CD4-positive, CD25-positive, alpha-beta regulatory T cell (primary cell): Measurements from ENCODE around the gene CRYM. TPM values are rescaled to one million over a fixed set of nuclear protein-coding genes. Genes with fewer than 3 reads are reported as not detected.

Source experiments
- ATAC-seq, 2 donors: fragments of 150-1000 bp; cut with Tn5 transposase; one replicate each; pipeline ENCODE4 v1.10.0; 2021; ENCODE audit warnings: low read depth in 2 of 2, moderate number of reproducible peaks in 2 of 2, moderate library complexity in 1 of 2
- DNase-seq, 3 donors: peaks; one replicate each; pipeline versions ENCODE4 v3.0.0 to v3.0.0-alpha.2; 2012 to 2022; ENCODE audit warnings: mixed read lengths in 1 of 3
- H3K27ac ChIP-seq: one replicate; pipeline ENCODE4 v1.7.0; 2013; ENCODE audit warnings: mild to moderate bottlenecking, low read length; ENCODE audit not compliant: insufficient read depth, poor library complexity, severe bottlenecking
- H3K27me3 ChIP-seq: one replicate; pipeline ENCODE4 v1.7.0; 2013; ENCODE audit warnings: low read length; ENCODE audit not compliant: control insufficient read depth, insufficient read depth
- H3K36me3 ChIP-seq: one replicate; pipeline ENCODE4 v1.7.0; 2013; ENCODE audit warnings: mild to moderate bottlenecking, low read length, moderate library complexity; ENCODE audit not compliant: control insufficient read depth, insufficient read depth
- H3K4me1 ChIP-seq: 2 replicates; pipeline ENCODE4 v1.7.0; 2013; ENCODE audit warnings: mild to moderate bottlenecking, low read length; ENCODE audit not compliant: insufficient read depth, control insufficient read depth, poor library complexity, severe bottlenecking
- H3K4me3 ChIP-seq: one replicate; pipeline ENCODE4 v1.7.0; 2013; ENCODE audit warnings: low read depth, mild to moderate bottlenecking, low read length, moderate library complexity
- H3K9me3 ChIP-seq, 2 experiments: 1 replicate in 1 of 2; 2 replicates in 1 of 2; pipeline ENCODE4 v1.7.0; 2013; ENCODE audit warnings: low read length in 2 of 2, mild to moderate bottlenecking in 1 of 2, moderate library complexity in 1 of 2; ENCODE audit not compliant: control insufficient read depth in 2 of 2
- H3K27ac Mint-ChIP-seq, 3 donors: one replicate each; pipeline ENCODE4 v1.8.0; 2020 to 2022; ENCODE audit warnings: mild to moderate bottlenecking in 3 of 3, mixed read lengths in 3 of 3, moderate library complexity in 2 of 3
- H3K27me3 Mint-ChIP-seq: one replicate; pipeline ENCODE4 v1.8.0; 2022; ENCODE audit warnings: mild to moderate bottlenecking, mixed read lengths
- H3K36me3 Mint-ChIP-seq: one replicate; pipeline ENCODE4 v1.8.0; 2020; ENCODE audit warnings: mixed read lengths
- H3K4me1 Mint-ChIP-seq, 4 donors: one replicate each; pipeline ENCODE4 v1.8.0; 2020 to 2022; ENCODE audit warnings: mixed read lengths in 4 of 4, mild to moderate bottlenecking in 1 of 4
- H3K4me3 Mint-ChIP-seq, 4 donors: one replicate each; pipeline ENCODE4 v1.8.0; 2020 to 2022; ENCODE audit warnings: mild to moderate bottlenecking in 4 of 4, mixed read lengths in 4 of 4, moderate library complexity in 3 of 4
- H3K9me3 Mint-ChIP-seq, 7 donors: one replicate each; pipeline ENCODE4 v1.8.0; 2020 to 2022; ENCODE audit warnings: mixed read lengths in 7 of 7, mild to moderate bottlenecking in 3 of 7, moderate library complexity in 2 of 7
- polyA plus RNA-seq, 4 donors: library from polyadenylated mRNA; unstranded; fragments of 300-500 nt; fragmentation: Illumina TruSeq; gene quantifications; one replicate each; pipeline ENCODE4 v1.2.3, GENCODE V29; 2021
- total RNA-seq: library from RNA; stranded (reverse); gene quantifications from one replicate; pipeline ENCODE4 v1.2.3, GENCODE V29; 2022

CRYM gene
- total and polyA plus RNA-seq, 5 donors from 2014 or later, result not detected

DNA sequence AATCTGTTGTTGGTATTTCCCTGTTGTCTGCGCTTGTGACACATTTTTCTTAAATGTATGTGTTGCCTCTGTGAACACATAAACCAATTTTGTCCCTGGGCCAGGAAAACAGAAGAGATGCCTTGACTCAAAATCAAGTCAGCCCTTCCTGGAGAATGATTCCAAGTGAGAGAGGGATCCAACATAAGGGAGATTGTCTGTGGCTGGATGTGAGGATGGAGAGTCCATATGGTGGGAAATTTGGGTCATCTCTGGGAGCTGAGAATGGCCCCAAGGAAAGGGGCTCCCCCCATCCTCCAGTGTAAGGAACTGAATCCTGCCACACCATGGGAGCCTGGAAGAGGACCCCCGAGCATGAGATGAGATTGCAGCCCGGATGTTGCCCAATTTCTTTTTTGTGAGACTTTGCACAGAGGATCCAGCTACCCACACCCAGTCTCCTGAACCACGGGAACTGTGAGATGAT lies 13.5 kb downstream of the CRYM start:
- H3K27ac ChIP-seq, result no peak overlapping the region
- H3K4me3 Mint-ChIP-seq, result no peak overlapping the region
- peaks cover 21% of the 10 kb centered on the region for H3K27me3 Mint-ChIP-seq
- H3K4me3 ChIP-seq, result no peak overlapping the region
- ATAC-seq (no peak), DNase-seq (no peak)
- H3K4me1 ChIP-seq, result no peaks in the 10 kb centered on the region
- peaks cover 0 to 2% (median 0%) of the 10 kb centered on the region in 4 donors for H3K4me1 Mint-ChIP-seq
- no peaks in the 10 kb centered on the region for H3K27me3 ChIP-seq
- no peak overlapping the region for H3K27ac Mint-ChIP-seq
- no peaks in the 10 kb centered on the region for H3K36me3 ChIP-seq
- H3K9me3 Mint-ChIP-seq, result peaks cover 0 to 3% (median 0%) of the 10 kb centered on the region in 7 donors
- H3K36me3 Mint-ChIP-seq, result no peaks in the 10 kb centered on the region
- H3K9me3 ChIP-seq, result no peaks in the 10 kb centered on the region

DNA sequence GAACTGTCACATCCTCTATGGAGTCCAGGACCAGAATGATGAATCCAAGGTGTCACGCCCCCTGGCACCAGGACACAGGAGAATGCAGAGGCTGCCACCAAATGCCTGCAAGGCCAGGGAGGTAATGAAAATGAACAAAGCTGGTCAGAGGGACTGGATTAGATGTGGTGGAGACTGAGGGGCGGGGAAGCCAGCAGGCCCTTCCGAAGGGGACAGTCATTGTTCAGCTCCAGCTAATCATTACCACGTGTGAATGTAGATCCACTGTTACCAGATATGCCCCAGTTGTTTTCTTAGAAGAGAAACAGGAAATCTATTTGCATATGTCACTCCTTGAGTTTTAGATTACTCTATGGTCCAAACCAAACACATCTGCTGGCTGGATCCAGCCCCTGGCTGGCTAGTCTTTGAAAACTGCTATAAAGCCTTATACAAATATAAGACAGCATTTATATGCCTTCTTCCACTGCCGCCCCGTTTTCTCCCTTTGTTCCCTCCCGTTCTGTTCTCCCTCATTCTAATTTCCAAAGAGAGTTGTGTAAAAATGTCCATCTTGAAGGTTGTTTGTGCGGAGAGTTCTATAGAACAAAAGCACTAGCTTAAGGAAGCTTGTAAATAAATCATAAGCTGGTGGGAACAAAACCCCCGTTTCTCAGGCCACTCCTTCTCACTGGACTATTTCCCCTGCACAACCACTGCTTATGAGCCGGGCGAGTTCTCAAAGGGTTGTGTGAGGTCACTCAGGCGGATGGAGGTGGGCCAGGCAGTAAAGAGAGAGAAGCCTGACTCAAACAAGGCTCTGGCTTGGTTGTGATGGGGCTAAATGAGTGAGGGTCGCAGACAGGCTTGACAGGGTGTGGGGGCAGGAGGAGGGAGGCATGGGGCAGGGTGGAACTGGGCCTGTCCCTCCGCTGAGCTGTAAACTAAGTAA lies 14.2 kb downstream of the CRYM start:
- no peaks in the 10 kb centered on the region for H3K36me3 Mint-ChIP-seq
- no peaks in the 10 kb centered on the region for H3K27me3 ChIP-seq
- ATAC-seq, result no peak

DNA sequence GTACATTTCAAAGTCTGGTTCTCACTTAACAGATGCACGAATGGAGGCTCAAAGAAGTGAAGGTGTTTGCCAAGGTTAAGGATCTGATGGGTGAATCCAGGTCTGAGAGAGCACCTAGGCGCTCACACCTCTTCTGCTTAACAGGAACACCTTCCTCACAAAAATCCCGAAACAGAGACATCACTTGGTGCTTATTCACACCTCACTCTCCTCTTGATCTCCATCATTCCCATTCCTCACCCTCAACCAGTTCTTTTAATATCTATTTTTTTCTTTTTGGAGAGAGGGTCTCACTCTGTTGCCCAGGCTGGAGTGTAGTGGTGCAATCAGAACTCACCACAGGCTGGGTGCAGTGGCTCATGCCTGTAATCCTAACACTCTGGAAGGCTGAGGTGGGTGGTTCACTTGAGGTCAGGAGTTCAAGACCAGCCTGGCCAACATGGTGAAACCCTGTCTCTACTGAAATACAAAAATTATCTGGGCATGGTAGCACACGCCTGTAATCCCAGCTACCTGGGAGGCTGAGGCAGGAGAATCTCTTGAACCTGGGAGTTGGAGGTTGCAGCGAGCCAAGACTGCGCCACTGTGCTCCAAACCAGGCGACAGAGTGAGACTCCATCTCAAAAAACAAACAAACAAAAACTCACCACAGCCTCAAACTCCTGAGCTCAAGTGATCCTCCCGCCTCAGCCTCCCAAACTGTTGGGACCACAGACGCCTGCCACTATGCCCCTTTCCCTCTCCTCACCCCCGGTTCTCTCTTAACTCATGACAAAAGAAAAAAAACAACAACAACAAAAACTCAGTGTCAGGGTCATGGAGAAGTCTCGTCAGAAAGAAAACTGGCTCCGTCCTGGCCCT lies 15.1 kb downstream of the CRYM start:
- no peak overlapping the region for H3K4me3 ChIP-seq
- H3K9me3 ChIP-seq, result no peaks in the 10 kb centered on the region
- H3K27ac ChIP-seq, result no peak overlapping the region
- DNase-seq (no peak), ATAC-seq (no peak)
- no peak overlapping the region for H3K4me3 Mint-ChIP-seq
- peaks cover 29% of the 10 kb centered on the region for H3K27me3 Mint-ChIP-seq
- peaks cover 0 to 2% (median 0%) of the 10 kb centered on the region in 4 donors for H3K4me1 Mint-ChIP-seq
- H3K4me1 ChIP-seq, result no peaks in the 10 kb centered on the region
- no peaks in the 10 kb centered on the region for H3K36me3 ChIP-seq
- H3K27ac Mint-ChIP-seq, result no peak overlapping the region
- H3K27me3 ChIP-seq, result no peaks in the 10 kb centered on the region
- H3K36me3 Mint-ChIP-seq, result no peaks in the 10 kb centered on the region
- peaks cover 0 to 3% (median 0%) of the 10 kb centered on the region in 7 donors for H3K9me3 Mint-ChIP-seq

More for the DNA sequence above, 14.2 kb downstream of the CRYM start:
- H3K4me1 Mint-ChIP-seq, result peaks cover 0 to 2% (median 0%) of the 10 kb centered on the region in 4 donors
- peaks cover 23% of the 10 kb centered on the region for H3K27me3 Mint-ChIP-seq
- Histone ChIP-seq H3K27ac (no peak overlapping the region), H3K4me1 (no peaks in the 10 kb centered on the region), H3K9me3 (no peaks in the 10 kb centered on the region), H3K36me3 (no peaks in the 10 kb centered on the region), H3K4me3 (no peak overlapping the region)
- DNase-seq, result no peak
- H3K27ac Mint-ChIP-seq, result no peak overlapping the region
- H3K9me3 Mint-ChIP-seq, result peaks cover 0 to 3% (median 0%) of the 10 kb centered on the region in 7 donors
- H3K4me3 Mint-ChIP-seq, result no peak overlapping the region

DNA sequence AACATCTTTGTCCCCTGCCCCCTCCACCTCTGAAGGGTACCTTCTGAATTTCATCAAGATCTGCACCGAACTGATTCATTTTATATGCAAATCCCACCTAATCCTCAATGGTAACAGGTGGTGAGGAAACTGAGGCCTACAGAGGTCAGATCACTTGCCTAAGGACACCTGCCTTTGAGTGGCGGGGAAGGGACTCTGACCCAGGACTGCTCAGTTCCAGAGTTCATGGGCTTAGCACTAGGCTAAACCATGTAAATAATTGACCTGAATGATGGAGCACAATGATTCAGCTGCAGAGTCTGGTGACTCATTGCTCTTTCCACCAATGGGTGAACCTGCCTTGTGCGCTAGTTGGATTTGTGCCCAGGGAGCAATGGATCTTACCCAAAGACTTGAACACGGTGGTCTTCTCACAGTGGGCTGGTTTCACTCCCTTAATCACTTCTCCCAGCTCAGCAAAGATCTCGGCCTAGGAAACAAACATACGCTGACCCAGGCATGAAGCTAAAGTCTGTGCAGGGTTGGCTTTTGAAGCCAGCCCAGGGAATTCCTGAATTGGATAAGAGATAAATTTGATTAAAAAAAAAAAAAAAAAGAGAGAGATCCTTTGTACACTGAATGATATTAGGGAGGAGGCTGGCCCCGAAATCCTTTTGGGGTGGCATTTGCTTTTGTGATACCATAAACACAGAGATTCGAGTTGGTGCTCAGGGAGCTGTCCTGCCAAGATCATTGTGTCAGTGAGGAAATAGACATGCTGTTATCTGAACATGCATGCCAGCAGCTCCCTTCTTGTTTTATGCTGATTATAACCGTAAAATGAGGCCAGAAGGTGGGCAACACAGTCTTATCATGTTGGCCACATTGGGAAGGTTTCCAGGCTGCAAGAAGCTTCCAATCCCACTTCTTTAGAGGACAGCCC lies 17.0 kb downstream of the CRYM start:
- Histone ChIP-seq H3K4me3 (no peak overlapping the region), H3K36me3 (no peaks in the 10 kb centered on the region), H3K27ac (no peak overlapping the region), H3K9me3 (no peaks in the 10 kb centered on the region), H3K27me3 (no peaks in the 10 kb centered on the region), H3K4me1 (no peaks in the 10 kb centered on the region)
- Mint-ChIP-seq H3K27ac (no peak overlapping the region), H3K36me3 (no peaks in the 10 kb centered on the region), H3K4me1 (peaks cover 0 to 2% (median 0%) of the 10 kb centered on the region in 4 donors), H3K27me3 (peaks cover 24% of the 10 kb centered on the region), H3K9me3 (peaks cover 0 to 3% (median 0%) of the 10 kb centered on the region in 7 donors), H3K4me3 (no peak overlapping the region)
- no peak for ATAC-seq
- DNase-seq, result no peak

DNA sequence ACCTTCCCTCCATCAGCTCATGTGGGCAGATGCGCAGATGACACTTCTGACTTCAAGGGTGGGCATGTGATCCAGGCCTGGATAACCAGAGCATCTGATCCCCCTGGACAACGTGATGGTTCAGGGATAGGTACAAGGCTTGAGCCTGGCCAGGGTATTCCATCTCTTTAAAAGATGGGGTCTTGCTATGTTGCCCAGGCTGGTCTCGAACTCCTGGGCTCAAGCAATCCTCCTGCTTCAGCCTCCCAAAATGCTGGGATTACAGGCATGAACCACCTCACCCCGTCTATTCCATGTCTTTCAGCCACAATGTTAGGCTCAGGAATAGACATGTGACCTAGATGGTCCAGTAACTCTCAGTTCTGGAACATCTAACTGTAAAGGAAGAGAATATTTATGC lies 20.8 kb downstream of the CRYM start:
- Mint-ChIP-seq H3K4me3 (no peak overlapping the region), H3K9me3 (peaks cover 0 to under 1% (median 0%) of the 10 kb centered on the region in 7 donors), H3K4me1 (no peaks in the 10 kb centered on the region), H3K27me3 (peaks cover 34% of the 10 kb centered on the region), H3K27ac (no peak overlapping the region), H3K36me3 (no peaks in the 10 kb centered on the region)
- H3K4me3 ChIP-seq, result no peak overlapping the region
- no peak for DNase-seq
- H3K27me3 ChIP-seq, result no peaks in the 10 kb centered on the region
- H3K36me3 ChIP-seq, result no peaks in the 10 kb centered on the region
- no peak overlapping the region for H3K27ac ChIP-seq
- no peak for ATAC-seq
- no peaks in the 10 kb centered on the region for H3K4me1 ChIP-seq
- no peaks in the 10 kb centered on the region for H3K9me3 ChIP-seq

DNA sequence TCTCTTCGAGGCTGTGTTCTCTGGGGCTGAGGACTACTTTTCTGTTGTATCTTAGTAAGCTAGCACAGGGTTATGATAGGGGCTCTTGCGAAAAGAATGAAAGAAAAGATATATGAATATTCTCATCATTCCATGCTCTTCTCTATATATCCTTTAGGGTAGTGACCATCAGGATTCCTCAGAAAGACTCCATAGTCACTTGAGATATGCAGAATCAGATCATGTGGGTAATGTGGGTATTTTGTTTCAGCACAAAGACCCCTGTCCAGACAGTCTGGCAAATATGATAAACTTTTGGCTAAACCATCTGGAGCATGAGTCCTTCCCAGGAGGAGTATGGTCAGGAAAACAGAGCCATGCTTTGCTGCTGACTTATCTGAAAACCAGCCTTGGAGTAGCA lies 21.5 kb downstream of the CRYM start:
- Mint-ChIP-seq H3K27me3 (peaks cover 34% of the 10 kb centered on the region), H3K4me1 (no peaks in the 10 kb centered on the region), H3K27ac (no peak overlapping the region), H3K4me3 (no peak overlapping the region), H3K9me3 (peaks cover 0 to 3% (median 0%) of the 10 kb centered on the region in 7 donors), H3K36me3 (no peaks in the 10 kb centered on the region)
- Histone ChIP-seq H3K9me3 (no peaks in the 10 kb centered on the region), H3K4me3 (no peak overlapping the region), H3K36me3 (no peaks in the 10 kb centered on the region), H3K27ac (no peak overlapping the region), H3K4me1 (no peaks in the 10 kb centered on the region), H3K27me3 (no peaks in the 10 kb centered on the region)
- ATAC-seq (no peak), DNase-seq (no peak)

DNA sequence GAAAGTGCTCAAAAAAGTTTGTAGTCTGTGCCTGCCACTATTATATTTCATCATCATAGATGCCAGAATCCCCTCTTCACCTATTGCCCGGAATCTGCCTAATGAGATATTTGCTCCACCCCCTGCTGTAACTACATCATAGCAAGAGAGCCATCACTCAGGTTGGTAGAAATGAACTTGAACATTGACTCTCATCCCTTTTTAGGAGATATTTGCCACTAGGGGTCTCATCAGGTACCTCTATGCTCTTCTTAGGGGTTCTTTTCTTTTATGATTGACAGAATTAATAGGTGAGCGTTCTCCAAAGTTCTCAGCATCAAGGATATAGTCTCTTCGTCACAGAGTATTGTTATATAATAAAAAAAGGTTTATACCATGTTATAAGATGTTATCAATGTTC lies 24.6 kb downstream of the CRYM start:
- H3K36me3 Mint-ChIP-seq, result no peaks in the 10 kb centered on the region
- H3K4me3 ChIP-seq, result no peak overlapping the region
- H3K4me3 Mint-ChIP-seq, result no peak overlapping the region
- H3K4me1 ChIP-seq, result no peaks in the 10 kb centered on the region
- H3K9me3 ChIP-seq, result no peaks in the 10 kb centered on the region
- no peak overlapping the region for H3K27ac Mint-ChIP-seq
- H3K27me3 ChIP-seq, result no peaks in the 10 kb centered on the region
- H3K27me3 Mint-ChIP-seq, result peaks cover 38% of the 10 kb centered on the region
- H3K27ac ChIP-seq, result no peak overlapping the region
- DNase-seq (no peak), ATAC-seq (no peak)
- no peaks in the 10 kb centered on the region for H3K36me3 ChIP-seq
- peaks cover 0 to 3% (median 0%) of the 10 kb centered on the region in 7 donors for H3K9me3 Mint-ChIP-seq
- no peaks in the 10 kb centered on the region for H3K4me1 Mint-ChIP-seq
